Smooth muscle cell (in vitro differentiated cells): ENCODE results near the gene SORCS2. TPM values are rescaled to one million over a fixed set of nuclear protein-coding genes. Genes with fewer than 3 reads are reported as not detected.

Experiments
- DNase-seq: peaks from one replicate; lab custom pipeline; 2025; ENCODE audit not compliant: unreplicated experiment; lab: John Stamatoyannopoulos, UW
- H2AFZ ChIP-seq: fragments of 200-600 bp; sonication (generic); 2 replicates; pipeline ENCODE4 v1.6.0; 2016; ENCODE audit warnings: antibody characterized with exemption, low read depth, mild to moderate bottlenecking
- H3F3A ChIP-seq: fragments of 200-600 bp; sonication (generic); 2 replicates; pipeline ENCODE4 v1.6.0; 2017; ENCODE audit warnings: antibody characterized with exemption, low read depth
- H3K27ac ChIP-seq: fragments of 200-600 bp; sonication (generic); 2 replicates; pipeline ENCODE4 v1.5.1; 2016; ENCODE audit warnings: low read depth, mild to moderate bottlenecking
- H3K27me3 ChIP-seq: fragments of 200-600 bp; sonication (generic); 2 replicates; pipeline ENCODE4 v1.6.1; 2016; ENCODE audit warnings: low read depth, mild to moderate bottlenecking
- H3K36me3 ChIP-seq: fragments of 200-600 bp; sonication (generic); 2 replicates; pipeline ENCODE4 v1.5.1; 2016; ENCODE audit warnings: low read depth
- H3K4me1 ChIP-seq: fragments of 200-600 bp; sonication (generic); 2 replicates; pipeline ENCODE4 v1.5.1; 2016; ENCODE audit warnings: low read depth
- H3K4me2 ChIP-seq: fragments of 200-600 bp; sonication (generic); 2 replicates; pipeline ENCODE4 v1.6.0; 2016; ENCODE audit warnings: mild to moderate bottlenecking
- H3K4me3 ChIP-seq: fragments of 200-600 bp; sonication (generic); 2 replicates; pipeline ENCODE4 v1.5.1; 2016; ENCODE audit warnings: mild to moderate bottlenecking
- H3K79me2 ChIP-seq: fragments of 200-600 bp; sonication (generic); 2 replicates; pipeline ENCODE4 v1.6.0; 2016; ENCODE audit warnings: low read depth, mild to moderate bottlenecking
- H3K9ac ChIP-seq: fragments of 200-600 bp; sonication (generic); 2 replicates; pipeline ENCODE4 v1.6.0; 2016; ENCODE audit warnings: low read depth
- H3K9me3 ChIP-seq: fragments of 200-600 bp; sonication (generic); replicated peaks from 2 replicates; pipeline ENCODE4 v1.5.1; 2016; ENCODE audit warnings: low read depth
- H4K20me1 ChIP-seq: fragments of 200-600 bp; sonication (generic); 2 replicates; pipeline ENCODE4 v1.6.0; 2016; ENCODE audit warnings: low read depth
- WGBS: methylation state at CpG from one replicate; pipeline ENCODE4 v1.1.7; 2016; ENCODE audit warnings: low lambda C conversion rate; 5-methylcytosine and 5-hydroxymethylcytosine counted together
- polyA plus RNA-seq: library from polyadenylated mRNA; unstranded; fragments of >200 nt; fragmentation: Nextera tagmentation; extraction: Ambion mirVana; gene quantifications from 2 replicates; pipeline ENCODE4 v1.2.1, GENCODE V29; 2016
- total RNA-seq: library from RNA; depleted of rRNA; stranded (reverse); fragments of >200 nt; gene quantifications from 2 replicates; pipeline ENCODE4 v1.2.3, GENCODE V29; 2014
- TF ChIP-seq, protein P1 (sequence below): fragments of 200-600 bp; sonication (generic); IDR thresholded peaks from 2 replicates; pipeline ENCODE4 v1.5.1; 2017; ENCODE audit warnings: borderline replicate concordance, mild to moderate bottlenecking, antibody characterized with exemption; ENCODE audit not compliant: insufficient read depth, poor library complexity, severe bottlenecking

Gene SORCS2
- total and polyA plus RNA-seq, 2 experiments from 2014 or later = 5.2 to 9.3 TPM

DNA sequence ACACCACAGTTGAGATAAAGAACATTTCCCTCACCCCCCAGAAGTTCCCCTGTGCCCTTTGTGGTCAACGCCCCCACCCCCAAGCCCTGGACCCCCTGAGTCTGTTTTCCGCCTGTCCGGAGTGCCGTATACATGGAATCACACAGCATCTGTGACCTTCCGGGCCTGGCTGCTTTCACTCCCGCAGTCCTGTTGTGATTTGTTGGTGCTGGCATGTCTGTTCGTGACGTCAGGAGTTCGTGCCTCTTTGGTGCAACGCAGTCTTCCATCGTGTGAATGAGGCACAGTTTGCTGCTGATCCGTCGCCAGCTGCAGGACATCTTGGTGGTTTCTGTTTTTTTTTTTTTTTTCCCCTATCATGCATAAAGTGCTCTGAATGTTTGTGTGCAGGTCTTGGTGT, 180.3 kb downstream of the SORCS2 start:
- Histone ChIP-seq H3K27me3 (no peaks in the 10 kb centered on the region), H3K9ac (no peak overlapping the region), H2AFZ (no peak overlapping the region), H3K4me1 (no peaks in the 10 kb centered on the region), H3K4me2 (no peak overlapping the region), H3K36me3 (no peaks in the 10 kb centered on the region), H3K79me2 (no peaks in the 10 kb centered on the region), H3K9me3 (no peaks in the 10 kb centered on the region), H3K4me3 (no peak overlapping the region), H4K20me1 (no peaks in the 10 kb centered on the region), H3F3A (no peaks in the 10 kb centered on the region), H3K27ac (no peak overlapping the region)
- no peak for DNase-seq
- TF ChIP-seq, protein P1, sequence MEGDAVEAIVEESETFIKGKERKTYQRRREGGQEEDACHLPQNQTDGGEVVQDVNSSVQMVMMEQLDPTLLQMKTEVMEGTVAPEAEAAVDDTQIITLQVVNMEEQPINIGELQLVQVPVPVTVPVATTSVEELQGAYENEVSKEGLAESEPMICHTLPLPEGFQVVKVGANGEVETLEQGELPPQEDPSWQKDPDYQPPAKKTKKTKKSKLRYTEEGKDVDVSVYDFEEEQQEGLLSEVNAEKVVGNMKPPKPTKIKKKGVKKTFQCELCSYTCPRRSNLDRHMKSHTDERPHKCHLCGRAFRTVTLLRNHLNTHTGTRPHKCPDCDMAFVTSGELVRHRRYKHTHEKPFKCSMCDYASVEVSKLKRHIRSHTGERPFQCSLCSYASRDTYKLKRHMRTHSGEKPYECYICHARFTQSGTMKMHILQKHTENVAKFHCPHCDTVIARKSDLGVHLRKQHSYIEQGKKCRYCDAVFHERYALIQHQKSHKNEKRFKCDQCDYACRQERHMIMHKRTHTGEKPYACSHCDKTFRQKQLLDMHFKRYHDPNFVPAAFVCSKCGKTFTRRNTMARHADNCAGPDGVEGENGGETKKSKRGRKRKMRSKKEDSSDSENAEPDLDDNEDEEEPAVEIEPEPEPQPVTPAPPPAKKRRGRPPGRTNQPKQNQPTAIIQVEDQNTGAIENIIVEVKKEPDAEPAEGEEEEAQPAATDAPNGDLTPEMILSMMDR = no peak
- 92% methylated on average over 13 of the region's 13 CpGs for WGBS

GRCh38 chr4:7374571-7374970, 182.2 kb downstream of the SORCS2 start:
- no peaks in the 10 kb centered on the region for H3K4me1 ChIP-seq
- no peaks in the 10 kb centered on the region for H3F3A ChIP-seq
- no peaks in the 10 kb centered on the region for H3K79me2 ChIP-seq
- H4K20me1 ChIP-seq = no peaks in the 10 kb centered on the region
- no peak for DNase-seq
- H3K4me3 ChIP-seq = no peak overlapping the region
- no peak overlapping the region for H3K4me2 ChIP-seq
- H3K27me3 ChIP-seq = no peaks in the 10 kb centered on the region
- H3K27ac ChIP-seq = no peak overlapping the region
- no peaks in the 10 kb centered on the region for H3K9me3 ChIP-seq
- TF ChIP-seq, protein P1 = no peak
- WGBS = 93% methylated on average over 10 of the region's 10 CpGs
- no peaks in the 10 kb centered on the region for H3K36me3 ChIP-seq
- no peak overlapping the region for H3K9ac ChIP-seq
- no peak overlapping the region for H2AFZ ChIP-seq

- Histone ChIP-seq H3K9ac (no peak overlapping the region), H4K20me1 (no peaks in the 10 kb centered on the region), H3K36me3 (no peaks in the 10 kb centered on the region), H2AFZ (no peak overlapping the region), H3K79me2 (no peaks in the 10 kb centered on the region), H3K4me1 (no peaks in the 10 kb centered on the region), H3K27ac (no peak overlapping the region), H3K4me3 (no peak overlapping the region), H3K4me2 (no peak overlapping the region), H3K27me3 (no peaks in the 10 kb centered on the region), H3F3A (no peaks in the 10 kb centered on the region), H3K9me3 (no peaks in the 10 kb centered on the region)
- WGBS = 83% methylated on average over 9 of the region's 9 CpGs
- no peak for DNase-seq
- TF ChIP-seq, protein P1 = no peak
Measured at GRCh38 chr4:7375427-7375826, 183.1 kb downstream of the SORCS2 start.

GRCh38 chr4:7377223-7377865, 185.0 kb downstream of the SORCS2 start:
- Histone ChIP-seq H3K9ac (no peak overlapping the region), H3K4me3 (no peak overlapping the region), H2AFZ (no peak overlapping the region), H3K4me2 (no peak overlapping the region), H3K9me3 (no peaks in the 10 kb centered on the region), H4K20me1 (no peaks in the 10 kb centered on the region), H3K27me3 (no peaks in the 10 kb centered on the region), H3K36me3 (no peaks in the 10 kb centered on the region), H3K79me2 (no peaks in the 10 kb centered on the region), H3F3A (no peaks in the 10 kb centered on the region), H3K27ac (no peak overlapping the region), H3K4me1 (no peaks in the 10 kb centered on the region)
- DNase-seq = no peak
- TF ChIP-seq, protein P1 = no peak
- 81% methylated on average over 15 of the region's 15 CpGs for WGBS
